ENCODE results near the gene GCFC2.
"Not testable (repeated sequence)": the region's sequence is repeated elsewhere in the genome, so short reads cannot be mapped to it uniquely, and the experiment has no call there.

GCFC2 gene

DNA sequence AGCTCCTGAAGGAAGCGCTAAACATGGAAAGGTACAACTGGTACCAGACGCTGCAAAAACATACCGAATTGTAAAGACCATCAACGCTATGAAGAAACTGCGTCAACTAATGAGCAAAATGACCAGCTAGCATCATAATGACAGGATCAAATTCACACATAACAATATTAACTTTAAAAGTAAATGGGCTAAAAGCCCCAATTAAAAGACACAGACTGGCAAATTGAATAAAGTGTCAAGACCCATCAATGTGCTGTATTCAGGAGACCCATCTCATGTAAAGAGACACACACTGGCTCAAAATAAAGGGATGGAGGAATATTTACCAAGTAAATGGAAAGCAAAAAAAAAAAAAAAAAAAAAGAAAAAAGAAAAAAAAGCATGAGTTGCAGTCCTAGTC is 27.3 kb downstream of the GCFC2 start:
- DNase-seq (ENCODE audit: low read depth, low spot score); H3K27ac ChIP-seq: not testable (repeated sequence)

DNA sequence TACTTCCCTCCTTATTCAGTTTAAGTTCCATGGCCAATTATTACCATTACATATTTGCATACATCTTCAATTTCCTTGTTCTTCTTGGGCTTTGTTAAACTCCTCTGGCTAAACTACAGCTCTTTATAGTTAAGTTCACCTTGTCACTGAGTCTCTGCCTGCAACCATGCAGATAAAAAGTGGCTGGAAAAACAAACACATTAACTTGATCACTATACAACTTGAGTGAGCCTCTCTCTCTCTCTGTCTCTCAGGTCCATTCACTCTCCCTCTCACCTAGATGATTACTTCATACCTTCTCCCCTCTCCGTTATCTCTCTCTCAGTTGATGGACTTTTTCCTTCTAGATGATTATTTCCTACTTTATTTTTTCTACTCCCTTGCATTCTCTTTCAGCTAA is 30.3 kb downstream of the GCFC2 start:
- H3K27ac ChIP-seq: no peak overlapping the region
- DNase-seq (ENCODE audit: low read depth, low spot score): no peak

- H3K27ac ChIP-seq: no peak overlapping the region
- no peak for DNase-seq (ENCODE audit: low read depth, low spot score)
These were observed 31.2 kb downstream of the GCFC2 start for GRCh38 chr2:75679556-75679955.

DNA sequence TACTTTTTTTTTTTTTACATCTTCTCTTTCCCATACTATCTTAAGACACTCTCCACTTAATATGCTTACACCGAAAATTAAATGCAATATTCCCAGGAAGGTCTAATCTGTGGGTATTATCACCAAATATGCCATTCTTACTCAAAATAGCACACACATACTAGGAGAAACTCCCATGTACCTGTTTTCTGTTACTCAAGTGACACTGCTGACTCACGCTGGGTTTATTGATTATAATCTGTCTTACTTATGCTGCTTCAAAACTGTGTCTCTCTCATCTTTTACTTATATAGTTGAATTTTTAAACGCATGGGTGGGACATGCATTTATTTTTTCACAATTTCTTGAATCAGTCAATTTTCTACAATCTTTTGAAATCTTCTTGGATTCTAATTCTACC is 34.3 kb downstream of the GCFC2 start:
- no peak for DNase-seq (ENCODE audit: low read depth, low spot score)
- no peak overlapping the region for H3K27ac ChIP-seq

DNA sequence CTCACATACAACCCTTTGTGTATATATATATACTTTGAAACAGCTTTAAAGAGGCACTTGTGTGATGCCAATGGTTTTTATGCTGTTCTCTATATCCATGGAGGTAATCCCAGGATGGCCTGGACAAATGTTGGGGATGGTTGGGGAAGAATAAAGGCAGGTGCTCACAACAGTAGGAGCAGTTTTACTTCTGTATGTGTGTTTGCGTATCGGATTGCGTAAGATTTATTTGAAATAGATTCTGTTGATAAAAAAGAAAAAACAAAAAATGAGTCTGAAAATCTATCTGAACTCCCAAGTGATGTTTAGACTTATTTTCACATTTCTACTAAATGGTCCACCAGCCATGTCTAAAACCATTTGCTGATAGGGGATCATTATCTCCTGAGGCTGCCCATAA is 34.8 kb downstream of the GCFC2 start:
- no peak overlapping the region for H3K27ac ChIP-seq
- no peak for DNase-seq (ENCODE audit: low read depth, low spot score)

DNA sequence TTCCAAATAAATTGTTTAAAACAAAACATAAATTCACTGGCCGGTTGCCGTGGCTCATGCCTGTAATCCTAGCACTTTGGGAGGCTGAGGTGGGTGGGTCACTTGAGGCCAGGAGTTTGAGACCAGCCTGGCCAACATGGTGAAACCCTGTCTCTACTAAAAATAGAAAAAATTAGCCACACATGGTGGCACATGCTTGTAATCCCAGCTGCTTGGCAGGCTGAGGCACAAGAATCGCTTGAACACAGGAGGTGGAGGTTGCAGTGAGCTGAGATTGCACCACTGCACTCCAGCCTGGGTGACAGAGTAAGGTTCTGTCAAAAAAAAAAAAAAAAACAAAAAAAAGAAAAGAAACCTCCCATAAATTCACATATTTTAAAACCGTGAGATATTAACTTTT is 35.3 kb downstream of the GCFC2 start:
- not testable (repeated sequence) for DNase-seq (ENCODE audit: low read depth, low spot score); H3K27ac ChIP-seq

- no peak overlapping the region for H3K27ac ChIP-seq
- DNase-seq (ENCODE audit: low read depth, low spot score): no peak
These were observed 42.8 kb downstream of the GCFC2 start for GRCh38 chr2:75667884-75668283.

DNA sequence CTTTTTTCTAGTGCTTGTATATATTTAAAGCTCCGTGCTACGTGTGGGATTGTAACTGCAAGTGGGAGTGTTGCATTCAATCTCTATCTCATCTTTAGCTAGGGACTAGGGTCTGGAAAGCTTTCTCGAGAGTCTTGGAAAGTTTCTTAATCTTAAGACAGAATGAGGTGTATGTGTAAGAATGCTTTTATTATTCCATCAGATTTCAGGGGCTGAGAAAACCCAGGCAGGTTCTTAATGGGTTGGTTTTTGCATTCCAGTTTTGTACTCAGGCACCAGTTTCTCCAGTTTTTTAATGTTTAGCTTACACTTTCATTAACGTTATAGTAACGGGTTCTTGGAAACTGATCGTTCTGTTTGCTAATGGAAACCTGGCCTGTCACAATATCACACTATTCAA is 43.8 kb downstream of the GCFC2 start:
- DNase-seq (ENCODE audit: low read depth, low spot score): no peak

GRCh38 chr2:75657798-75658197 is 52.9 kb downstream of the GCFC2 start:
- H3K27ac ChIP-seq: no peak overlapping the region
- no peak for DNase-seq (ENCODE audit: low read depth, low spot score)

More for the DNA sequence above, 43.8 kb downstream of the GCFC2 start:
- H3K27ac ChIP-seq: no peak overlapping the region

- H3K27ac ChIP-seq: no peak overlapping the region
These were observed 54.2 kb downstream of the GCFC2 start for GRCh38 chr2:75656563-75656962.

DNA sequence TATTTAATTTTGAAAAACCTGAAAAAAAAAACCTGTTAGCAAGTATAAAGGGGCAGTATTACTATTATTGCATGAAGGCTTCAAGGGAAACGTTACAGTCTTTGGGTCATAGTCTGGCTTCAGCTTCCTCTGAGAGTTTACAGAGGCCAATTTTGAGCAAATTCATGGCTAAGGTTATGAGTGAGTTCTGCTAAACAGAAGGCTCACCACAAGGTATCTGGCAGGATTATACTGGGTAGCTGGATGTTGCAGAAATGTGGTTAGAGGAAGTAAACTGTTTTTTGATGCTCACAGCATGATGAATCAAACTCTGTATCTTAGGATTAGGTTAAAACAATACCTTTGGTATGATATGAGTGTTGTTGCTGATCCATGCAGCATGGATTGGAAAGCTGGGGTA is 54.9 kb downstream of the GCFC2 start:
- no peak for DNase-seq (ENCODE audit: low read depth, low spot score)
- no peak overlapping the region for H3K27ac ChIP-seq

More at GRCh38 chr2:75656563-75656962, 54.2 kb downstream of the GCFC2 start:
- no peak for DNase-seq (ENCODE audit: low read depth, low spot score)

GRCh38 chr2:75654012-75654411 is 56.7 kb downstream of the GCFC2 start:
- no peak overlapping the region for H3K27ac ChIP-seq
- no peak for DNase-seq (ENCODE audit: low read depth, low spot score)

GRCh38 chr2:75647771-75648170 is 62.9 kb downstream of the GCFC2 start:
- peak overlapping the region; percentile 48 for H3K27ac ChIP-seq
- DNase-seq (ENCODE audit: low read depth, low spot score): no peak

DNA sequence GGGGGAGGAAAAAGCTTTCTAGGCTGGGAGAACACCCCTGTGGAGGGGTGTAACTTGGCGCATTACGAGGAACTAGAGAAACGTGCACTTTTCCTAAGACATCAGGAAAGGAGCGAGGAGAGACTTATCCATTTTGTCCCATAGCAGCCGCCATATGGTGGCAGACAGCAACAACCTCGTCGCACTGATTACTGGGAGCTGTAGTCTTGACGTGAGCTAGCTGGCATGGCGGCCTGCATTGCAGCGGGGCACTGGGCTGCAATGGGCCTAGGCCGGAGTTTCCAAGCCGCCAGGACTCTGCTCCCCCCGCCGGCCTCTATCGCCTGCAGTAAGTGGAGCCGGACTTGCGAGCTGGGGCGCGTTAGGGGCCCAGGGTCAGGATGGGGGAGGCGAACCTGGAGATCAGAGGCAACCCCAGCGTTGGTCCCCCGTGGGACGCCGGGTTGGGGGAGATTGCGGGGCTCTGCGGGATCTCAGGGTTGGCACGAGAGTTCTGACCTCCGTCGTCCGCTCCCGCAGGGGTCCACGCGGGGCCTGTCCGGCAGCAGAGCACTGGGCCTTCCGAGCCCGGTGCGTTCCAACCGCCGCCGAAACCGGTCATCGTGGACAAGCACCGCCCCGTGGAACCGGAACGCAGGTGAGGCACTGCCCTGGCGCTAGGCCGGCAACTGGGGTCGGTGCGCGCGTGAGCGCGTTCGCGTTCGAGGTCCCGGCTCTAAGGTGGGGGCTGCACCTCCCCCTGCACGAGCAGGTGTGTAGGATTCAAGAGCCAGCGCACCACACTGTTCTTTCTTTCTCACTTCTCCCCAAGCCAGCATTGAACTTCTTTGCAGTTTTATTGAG is 63.9 kb downstream of the GCFC2 start, which contains the start of gene MRPL19:
MRPL19 (plus strand) TSS at position 201 of the 843 bp plus-strand sequence; CDS start at position 226, 25 bp downstream.
- H3K27ac ChIP-seq: peak within 1 kb of the TSS; percentile 48
- peak; percentile 60 for DNase-seq (ENCODE audit: low read depth, low spot score)

- H3K27ac ChIP-seq: peak overlapping the region; percentile 48
- no peak for DNase-seq (ENCODE audit: low read depth, low spot score)
These were observed 64.6 kb downstream of the GCFC2 start for GRCh38 chr2:75646090-75646582.

GRCh38 chr2:75645643-75646042 is 65.1 kb downstream of the GCFC2 start:
- no peak for DNase-seq (ENCODE audit: low read depth, low spot score)
- no peak overlapping the region for H3K27ac ChIP-seq

GRCh38 chr2:75643980-75644379 is 66.7 kb downstream of the GCFC2 start:
- DNase-seq (ENCODE audit: low read depth, low spot score): no peak
- H3K27ac ChIP-seq: no peak overlapping the region

DNA sequence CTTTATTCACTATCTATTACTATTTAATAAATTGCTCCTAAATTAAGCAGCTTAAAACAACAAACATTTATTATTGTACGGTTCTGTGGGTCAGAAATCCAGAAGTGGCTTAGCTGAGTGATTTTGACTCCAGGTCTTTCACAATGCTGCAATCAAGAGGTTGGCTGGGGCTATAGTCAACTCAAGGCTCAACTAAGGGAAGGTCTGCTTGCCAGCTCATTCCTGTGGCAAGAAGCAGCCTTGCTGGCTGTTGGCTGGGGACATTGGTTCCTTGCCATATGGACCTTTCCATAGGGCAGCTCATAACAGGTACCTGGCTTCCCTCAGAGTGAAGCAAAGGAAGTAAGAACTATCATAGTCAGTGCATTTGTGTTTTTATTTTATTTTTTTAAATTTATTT is 69.1 kb downstream of the GCFC2 start:
- no peak overlapping the region for H3K27ac ChIP-seq
- no peak for DNase-seq (ENCODE audit: low read depth, low spot score)

GRCh38 chr2:75640621-75641121 is 70.0 kb downstream of the GCFC2 start:
- no peak for DNase-seq (ENCODE audit: low read depth, low spot score)
- no peak overlapping the region for H3K27ac ChIP-seq

GRCh38 chr2:75637568-75637967 is 73.1 kb downstream of the GCFC2 start:
- DNase-seq (ENCODE audit: low read depth, low spot score): no peak

GRCh38 chr2:75634945-75635344 is 75.8 kb downstream of the GCFC2 start:
- peak overlapping the region; percentile 39 for H3K27ac ChIP-seq
- DNase-seq (ENCODE audit: low read depth, low spot score): peak; percentile 44

More at GRCh38 chr2:75637568-75637967, 73.1 kb downstream of the GCFC2 start:
- H3K27ac ChIP-seq: no peak overlapping the region

DNA sequence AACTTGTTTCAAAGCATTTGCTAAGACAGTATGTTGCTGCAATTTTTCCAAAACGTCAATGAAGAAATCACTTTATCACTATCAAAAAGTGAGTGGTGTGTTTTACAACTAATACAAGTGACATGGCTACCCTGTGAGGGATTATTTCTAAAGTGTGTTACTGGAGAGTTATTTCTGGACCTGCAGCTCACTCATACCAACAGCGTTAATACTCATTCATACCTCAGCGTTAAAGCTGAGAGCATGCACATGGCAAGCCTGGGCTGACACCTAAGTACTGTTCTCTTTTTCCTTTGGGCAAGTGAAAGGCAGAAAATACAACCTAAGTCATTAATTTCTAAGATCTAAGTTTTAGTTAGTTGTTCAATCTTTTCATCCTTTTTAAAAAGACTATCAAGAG is 77.1 kb downstream of the GCFC2 start:
- no peak overlapping the region for H3K27ac ChIP-seq
- no peak for DNase-seq (ENCODE audit: low read depth, low spot score)

Data from epithelial cell of prostate (primary cell).